Mesothelial cell of epicardium (in vitro differentiated cells): ENCODE results near the gene ITPKC. TPM values are rescaled to one million over a fixed set of nuclear protein-coding genes. Genes with fewer than 3 reads are reported as not detected.

Source experiments
- DNase-seq, 2 experiments: peaks; one replicate each; pipeline ENCODE4 v3.0.0; 2021; ENCODE audit warnings: low spot score in 2 of 2; ENCODE audit not compliant: unreplicated experiment in 2 of 2
- H3K27ac Mint-ChIP-seq: 2 replicates; pipeline ENCODE4 v1.8.0; 2021; ENCODE audit warnings: mixed read lengths
- H3K27me3 Mint-ChIP-seq: 2 replicates; pipeline ENCODE4 v1.8.0; 2021; ENCODE audit warnings: low read depth, mixed read lengths
- H3K36me3 Mint-ChIP-seq: 2 replicates; pipeline ENCODE4 v1.8.0; 2021; ENCODE audit warnings: mixed read lengths
- H3K4me1 Mint-ChIP-seq: 2 replicates; pipeline ENCODE4 v1.8.0; 2021; ENCODE audit warnings: mixed read lengths
- H3K4me3 Mint-ChIP-seq: 2 replicates; pipeline ENCODE4 v1.8.0; 2021; ENCODE audit warnings: mild to moderate bottlenecking, moderate library complexity, mixed read lengths
- H3K9me3 Mint-ChIP-seq: 2 replicates; pipeline ENCODE4 v1.8.0; 2021; ENCODE audit warnings: mixed read lengths
- CTCF ChIP-seq: fragments of 200-600 bp; sonication (generic); IDR thresholded peaks from one replicate; pipeline ENCODE4 v1.5.0; 2021; ENCODE audit warnings: antibody characterized with exemption; ENCODE audit not compliant: unreplicated experiment
- total RNA-seq: library from RNA; stranded (reverse); gene quantifications from 3 replicates; pipeline ENCODE4 v1.2.1, GENCODE V29; 2021

The ITPKC gene
- total RNA-seq, 1 donor from 2014 or later = 28.3 TPM

GRCh38 chr19:40776364-40776763, 59.5 kb downstream of the ITPKC start:
- Mint-ChIP-seq H3K27me3 (no peaks in the 10 kb centered on the region), H3K4me3 (no peak overlapping the region), H3K36me3 (peaks cover 3% of the 10 kb centered on the region), H3K4me1 (peaks cover 8% of the 10 kb centered on the region), H3K27ac (no peak overlapping the region), H3K9me3 (no peaks in the 10 kb centered on the region)
- no peak for TF ChIP-seq CTCF
- no peak for DNase-seq

GRCh38 chr19:40776932-40777644, 60.2 kb downstream of the ITPKC start:
- no peak for TF ChIP-seq CTCF
- H3K27ac Mint-ChIP-seq = peak overlapping the region; percentile 100
- DNase-seq = peak; percentile 76 to 91
- peak overlapping the region; percentile 80 for H3K4me3 Mint-ChIP-seq
- no peaks in the 10 kb centered on the region for H3K27me3 Mint-ChIP-seq
- H3K9me3 Mint-ChIP-seq = no peaks in the 10 kb centered on the region
- peaks cover under 1% of the 10 kb centered on the region for H3K36me3 Mint-ChIP-seq
- peaks cover 8% of the 10 kb centered on the region for H3K4me1 Mint-ChIP-seq

GRCh38 chr19:40777645-40777936, 60.7 kb downstream of the ITPKC start:
- H3K9me3 Mint-ChIP-seq = no peaks in the 10 kb centered on the region
- peak overlapping the region; percentile 100 for H3K27ac Mint-ChIP-seq
- peaks cover 8% of the 10 kb centered on the region for H3K4me1 Mint-ChIP-seq
- no peak for TF ChIP-seq CTCF
- H3K36me3 Mint-ChIP-seq = no peaks in the 10 kb centered on the region
- H3K4me3 Mint-ChIP-seq = peak overlapping the region; percentile 80
- DNase-seq = no peak
- H3K27me3 Mint-ChIP-seq = no peaks in the 10 kb centered on the region

GRCh38 chr19:40777937-40778705, 61.2 kb downstream of the ITPKC start, which contains the start of gene RAB4B:
Gene RAB4B (plus strand): TSS chr19:40778247. CDS start chr19:40778376, 129 bp downstream.
- Mint-ChIP-seq H3K36me3 (no peaks in the 10 kb centered on the region), H3K27ac (peak within 1 kb of the TSS; percentile 100), H3K4me1 (peaks cover 8% of the 10 kb centered on the region), H3K9me3 (no peaks in the 10 kb centered on the region), H3K27me3 (no peaks in the 10 kb centered on the region), H3K4me3 (peak within 1 kb of the TSS; percentile 80)
- peak; percentile 99 to 100 for DNase-seq
- TF ChIP-seq CTCF = no peak

GRCh38 chr19:40778706-40779284, 61.9 kb downstream of the ITPKC start:
- peak overlapping the region; percentile 80 for H3K4me3 Mint-ChIP-seq
- H3K9me3 Mint-ChIP-seq = no peaks in the 10 kb centered on the region
- H3K27me3 Mint-ChIP-seq = no peaks in the 10 kb centered on the region
- H3K27ac Mint-ChIP-seq = peak overlapping the region; percentile 100
- DNase-seq = no peak
- H3K36me3 Mint-ChIP-seq = no peaks in the 10 kb centered on the region
- H3K4me1 Mint-ChIP-seq = peaks cover 8% of the 10 kb centered on the region
- no peak for TF ChIP-seq CTCF
